Suprapubic skin (tissue), 4 donors: Measurements from ENCODE around the gene RALGAPA2. TPM values are rescaled to one million over a fixed set of nuclear protein-coding genes. Genes with fewer than 3 reads are reported as not detected.

Source experiments
- DNase-seq, 2 donors: peaks; one replicate each; pipeline ENCODE4 v3.0.0-alpha.2; 2019; ENCODE audit warnings: low spot score in 2 of 2
- H3K27ac ChIP-seq: fragments of 200-600 bp; sonication (generic); one replicate; pipeline ENCODE4 v1.5.1; 2019
- H3K27me3 ChIP-seq: fragments of 200-600 bp; sonication (generic); one replicate; pipeline ENCODE4 v1.5.1; 2019
- H3K36me3 ChIP-seq: fragments of 200-600 bp; sonication (generic); one replicate; pipeline ENCODE4 v1.5.1; 2019
- H3K4me1 ChIP-seq: fragments of 200-600 bp; sonication (generic); one replicate; pipeline ENCODE4 v1.5.1; 2019
- H3K4me3 ChIP-seq: fragments of 200-600 bp; sonication (generic); one replicate; pipeline ENCODE4 v1.5.1; 2019; ENCODE audit warnings: mild to moderate bottlenecking
- H3K9me3 ChIP-seq: fragments of 200-600 bp; sonication (generic); one replicate; pipeline ENCODE4 v1.5.1; 2019
- CTCF ChIP-seq, 2 donors: fragments of 200-600 bp in 1 of 2; fragments of 450-650 bp in 1 of 2; sonication (generic) in 1 of 2; IDR thresholded peaks; one replicate each; pipeline ENCODE4 v1.5.1; 2016 to 2019; ENCODE audit warnings: antibody characterized with exemption in 2 of 2, mild to moderate bottlenecking in 1 of 2, moderate library complexity in 1 of 2
- EP300 ChIP-seq: sonication (generic); formaldehyde crosslinking; IDR thresholded peaks from one replicate; pipeline ENCODE4 v1.6.1; 2017; ENCODE audit warnings: antibody characterized with exemption
- POLR2A ChIP-seq, 2 donors: fragments of 450-650 bp; IDR thresholded peaks; one replicate each; pipeline ENCODE4 v1.6.1; 2017; ENCODE audit warnings: antibody characterized with exemption in 2 of 2, mild to moderate bottlenecking in 2 of 2, moderate library complexity in 2 of 2
- POLR2AphosphoS5 ChIP-seq, 3 donors: sonication (generic); formaldehyde crosslinking; IDR thresholded peaks; one replicate each; pipeline ENCODE4 v1.6.1; 2017; ENCODE audit warnings: antibody characterized with exemption in 3 of 3
- WGBS: methylation state at CpG from one replicate; pipeline ENCODE4 v1.1.5; 2018; 5-methylcytosine and 5-hydroxymethylcytosine counted together
- total RNA-seq, 4 donors: library from RNA; depleted of rRNA; stranded (reverse); fragments of >200 nt; gene quantifications; one replicate each; pipeline ENCODE4 v1.1.0, GENCODE V29; 2016

RALGAPA2 gene
- total RNA-seq, 4 donors from 2014 or later: 51.9 to 97.8 (median 72.0) TPM

GRCh38 chr20:20503777-20504530 is 208.5 kb downstream of the RALGAPA2 start:
- H3K36me3 ChIP-seq: peaks cover 54% of the 10 kb centered on the region
- no peak for DNase-seq
- H3K4me1 ChIP-seq: no peaks in the 10 kb centered on the region
- no peak for TF ChIP-seq POLR2AphosphoS5 (IDR thresholded peaks at IDR 0.05)
- no peak for TF ChIP-seq CTCF (IDR thresholded peaks at IDR 0.05)
- TF ChIP-seq EP300: no peak
- no peak for TF ChIP-seq POLR2A (IDR thresholded peaks at IDR 0.05)
- no peaks in the 10 kb centered on the region for H3K27me3 ChIP-seq
- H3K27ac ChIP-seq: no peak overlapping the region
- no peak overlapping the region for H3K4me3 ChIP-seq
- WGBS: 94% methylated on average over 7 of the region's 7 CpGs
- no peaks in the 10 kb centered on the region for H3K9me3 ChIP-seq

- H3K36me3 ChIP-seq: peaks cover 67% of the 10 kb centered on the region
- 94% methylated on average over 2 of the region's 2 CpGs for WGBS
- no peak for TF ChIP-seq POLR2AphosphoS5 (IDR thresholded peaks at IDR 0.05)
- no peak for TF ChIP-seq POLR2A (IDR thresholded peaks at IDR 0.05)
- no peak for TF ChIP-seq CTCF (IDR thresholded peaks at IDR 0.05)
- no peak for TF ChIP-seq EP300
- H3K27me3 ChIP-seq: no peaks in the 10 kb centered on the region
- no peak overlapping the region for H3K4me3 ChIP-seq
- no peaks in the 10 kb centered on the region for H3K9me3 ChIP-seq
- H3K27ac ChIP-seq: no peak overlapping the region
- no peak for DNase-seq
- H3K4me1 ChIP-seq: no peaks in the 10 kb centered on the region
Measured at GRCh38 chr20:20501128-20501527, 211.3 kb downstream of the RALGAPA2 start.

- Histone ChIP-seq H3K4me1 (no peaks in the 10 kb centered on the region), H3K27ac (no peak overlapping the region), H3K27me3 (no peaks in the 10 kb centered on the region), H3K9me3 (no peaks in the 10 kb centered on the region), H3K4me3 (no peak overlapping the region), H3K36me3 (peaks cover 75% of the 10 kb centered on the region)
- 81% methylated on average over 1 of the region's 1 CpG for WGBS
- no peak for DNase-seq
- no peak for TF ChIP-seq CTCF (IDR thresholded peaks at IDR 0.05)
Measured at GRCh38 chr20:20500312-20500711, 212.1 kb downstream of the RALGAPA2 start.

GRCh38 chr20:20499439-20499838 is 213.0 kb downstream of the RALGAPA2 start:
- H3K27ac ChIP-seq: no peak overlapping the region
- no peak for DNase-seq
- H3K27me3 ChIP-seq: no peaks in the 10 kb centered on the region
- H3K4me3 ChIP-seq: no peak overlapping the region
- WGBS: 91% methylated on average over 5 of the region's 5 CpGs
- H3K36me3 ChIP-seq: peaks cover 75% of the 10 kb centered on the region
- TF ChIP-seq EP300 (no peak), POLR2AphosphoS5 (IDR thresholded peaks at IDR 0.05) (no peak), CTCF (IDR thresholded peaks at IDR 0.05) (no peak), POLR2A (IDR thresholded peaks at IDR 0.05) (no peak)
- no peaks in the 10 kb centered on the region for H3K9me3 ChIP-seq
- no peaks in the 10 kb centered on the region for H3K4me1 ChIP-seq

GRCh38 chr20:20498076-20498861 is 214.2 kb downstream of the RALGAPA2 start:
- no peaks in the 10 kb centered on the region for H3K27me3 ChIP-seq
- 65% methylated on average over 11 of the region's 11 CpGs for WGBS
- peaks cover 75% of the 10 kb centered on the region for H3K36me3 ChIP-seq
- H3K4me3 ChIP-seq: no peak overlapping the region
- no peak overlapping the region for H3K27ac ChIP-seq
- no peaks in the 10 kb centered on the region for H3K9me3 ChIP-seq
- TF ChIP-seq EP300 (no peak), POLR2AphosphoS5 (IDR thresholded peaks at IDR 0.05) (no peak), POLR2A (IDR thresholded peaks at IDR 0.05) (no peak)
- no peak for DNase-seq
- no peaks in the 10 kb centered on the region for H3K4me1 ChIP-seq
